ACC112 (cell line): Measurements from ENCODE around the gene IFNA8.
A peak's percentile ranks its signal among the peaks of the same experiment; 100 is the strongest.

Experiments used
- H2AFZ ChIP-seq: fragments of 200-600 bp; sonication (generic); one replicate; pipeline ENCODE4 v1.6.0; 2017; ENCODE audit warnings: antibody characterized with exemption, low read length; ENCODE audit not compliant: unreplicated experiment
- H3K27ac ChIP-seq: fragments of 200-600 bp; sonication (generic); 2 replicates; pipeline ENCODE4 v1.5.1; 2014; ENCODE audit warnings: low read depth, mild to moderate bottlenecking, antibody characterized with exemption, low read length, moderate library complexity
- H3K27me3 ChIP-seq: fragments of 200-600 bp; sonication (generic); 2 replicates; pipeline ENCODE4 v1.6.1; 2014; ENCODE audit warnings: mild to moderate bottlenecking, antibody characterized with exemption, low read length, moderate library complexity, mixed read lengths; ENCODE audit not compliant: insufficient read depth
- H3K36me3 ChIP-seq: fragments of 200-600 bp; sonication (generic); 2 replicates; pipeline ENCODE4 v1.6.1; 2016; ENCODE audit warnings: mild to moderate bottlenecking, antibody characterized with exemption, low read length, moderate library complexity, mixed read lengths; ENCODE audit not compliant: insufficient read depth
- H3K4me1 ChIP-seq: fragments of 200-600 bp; sonication (generic); one replicate; pipeline ENCODE4 v1.6.1; 2016; ENCODE audit warnings: low read length, mixed read lengths; ENCODE audit not compliant: insufficient read depth, unreplicated experiment, control insufficient read depth
- H3K4me3 ChIP-seq: fragments of 200-600 bp; sonication (generic); 2 replicates; pipeline ENCODE4 v1.5.1; 2014; ENCODE audit warnings: mild to moderate bottlenecking, low read depth, low read length
- H3K79me2 ChIP-seq: fragments of 200-600 bp; sonication (generic); one replicate; pipeline ENCODE4 v1.6.0; 2016; ENCODE audit warnings: low read length; ENCODE audit not compliant: control insufficient read depth, unreplicated experiment, insufficient read depth

IFNA8 gene

DNA sequence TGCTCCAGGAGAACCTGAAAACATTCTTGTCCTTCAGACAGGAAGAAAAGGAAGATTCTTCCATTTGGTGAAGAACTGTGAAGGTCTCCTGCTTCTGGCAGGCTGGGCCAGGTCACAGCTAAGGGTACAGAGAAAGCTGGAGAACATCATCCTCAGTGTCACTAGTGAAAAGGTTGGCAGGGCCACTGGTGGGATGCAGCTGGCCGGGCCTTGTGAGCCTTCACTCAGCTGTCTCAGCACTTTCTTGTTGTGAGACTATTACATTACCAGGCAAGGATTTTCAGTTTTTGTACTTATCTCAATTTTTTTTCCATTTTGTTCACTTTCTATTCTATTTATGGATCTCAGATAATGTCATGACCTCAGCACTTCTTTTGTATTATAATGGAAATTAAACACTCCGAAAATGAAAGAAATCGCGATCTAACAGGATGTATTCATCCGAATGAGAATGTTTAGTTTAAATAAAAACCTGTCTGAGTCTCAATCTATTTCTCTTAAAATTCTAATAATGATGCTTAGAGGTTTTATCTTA lies 9.9 kb upstream of the IFNA8 start:
- no peak overlapping the region for H2AFZ ChIP-seq
- H3K27ac ChIP-seq, result no peak overlapping the region
- no peak overlapping the region for H3K4me3 ChIP-seq
- no peaks in the 10 kb centered on the region for H3K79me2 ChIP-seq
- H3K4me1 ChIP-seq, result peaks cover 4% of the 10 kb centered on the region
- H3K36me3 ChIP-seq, result no peaks in the 10 kb centered on the region
- H3K27me3 ChIP-seq, result peaks cover 31% of the 10 kb centered on the region

DNA sequence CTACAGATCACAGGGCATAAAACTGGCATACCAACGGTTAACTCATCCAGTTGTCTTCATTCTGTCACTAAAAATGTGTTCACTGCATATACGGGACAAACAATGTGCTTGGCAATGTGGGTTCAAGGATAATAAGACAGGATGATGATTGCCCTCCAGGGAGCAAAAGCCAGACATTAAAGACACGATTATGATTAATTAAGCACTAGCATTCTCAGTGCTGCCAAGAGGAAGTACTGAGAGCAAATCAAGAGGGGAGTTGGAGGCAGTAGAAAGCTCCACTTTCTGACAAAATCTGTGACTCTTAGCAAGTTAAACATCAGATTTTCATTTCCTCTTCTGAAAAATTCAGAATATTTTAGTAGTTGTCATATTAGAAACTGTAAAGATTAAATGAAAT lies 9.0 kb upstream of the IFNA8 start:
- peaks cover 4% of the 10 kb centered on the region for H3K4me1 ChIP-seq
- H2AFZ ChIP-seq, result no peak overlapping the region
- H3K79me2 ChIP-seq, result no peaks in the 10 kb centered on the region
- no peak overlapping the region for H3K27ac ChIP-seq
- peaks cover 24% of the 10 kb centered on the region for H3K27me3 ChIP-seq
- no peaks in the 10 kb centered on the region for H3K36me3 ChIP-seq
- H3K4me3 ChIP-seq, result no peak overlapping the region

DNA sequence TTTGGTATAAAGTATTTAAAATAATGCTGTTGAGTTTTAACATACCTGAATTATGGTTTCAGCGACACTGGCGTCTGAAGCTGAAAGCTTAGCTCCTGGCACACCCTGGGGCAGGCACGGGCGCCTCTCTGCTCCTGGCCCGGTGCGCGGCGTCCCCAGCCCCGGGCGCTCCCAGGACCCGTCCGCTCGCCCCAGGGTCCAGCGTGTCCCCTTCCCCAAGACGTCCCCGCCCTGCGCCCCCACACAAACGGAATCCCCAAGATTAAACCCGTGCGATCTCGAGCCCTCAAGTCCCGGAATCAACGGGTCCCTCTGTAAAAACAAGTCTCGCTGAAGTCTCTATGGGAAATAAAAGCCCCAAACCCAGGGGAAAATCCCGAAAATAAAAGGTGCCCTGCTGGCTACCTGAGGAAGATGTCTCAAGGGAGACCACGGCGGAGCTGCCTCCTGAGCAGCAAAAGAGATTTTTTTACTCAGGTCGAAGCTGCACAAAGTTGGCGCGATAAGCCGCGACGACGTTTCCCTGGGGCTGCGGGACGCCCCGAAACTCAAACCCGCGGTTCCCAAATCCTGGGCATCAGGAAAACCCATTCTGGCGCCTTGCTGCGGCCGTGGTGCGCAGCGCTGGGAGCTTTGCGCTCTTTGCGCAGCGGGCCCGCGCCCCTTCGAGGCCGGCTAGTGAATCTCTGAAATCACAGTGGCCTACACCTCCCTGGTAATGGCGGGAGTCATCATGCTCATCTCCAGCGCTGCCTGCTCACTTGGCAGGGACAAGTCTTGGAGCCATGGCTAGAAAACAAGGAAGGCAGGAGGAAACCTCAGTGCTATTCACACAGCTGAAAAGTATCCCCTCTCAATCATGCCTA lies 6.3 kb upstream of the IFNA8 start:
- H3K79me2 ChIP-seq, result no peaks in the 10 kb centered on the region
- peak overlapping the region; percentile 70 for H3K4me3 ChIP-seq
- no peak overlapping the region for H3K27ac ChIP-seq
- no peaks in the 10 kb centered on the region for H3K36me3 ChIP-seq
- peak overlapping the region; percentile 69 for H2AFZ ChIP-seq
- peaks cover 10% of the 10 kb centered on the region; the same call in 1 of the 2 replicates for H3K27me3 ChIP-seq
- peaks cover 4% of the 10 kb centered on the region for H3K4me1 ChIP-seq

DNA sequence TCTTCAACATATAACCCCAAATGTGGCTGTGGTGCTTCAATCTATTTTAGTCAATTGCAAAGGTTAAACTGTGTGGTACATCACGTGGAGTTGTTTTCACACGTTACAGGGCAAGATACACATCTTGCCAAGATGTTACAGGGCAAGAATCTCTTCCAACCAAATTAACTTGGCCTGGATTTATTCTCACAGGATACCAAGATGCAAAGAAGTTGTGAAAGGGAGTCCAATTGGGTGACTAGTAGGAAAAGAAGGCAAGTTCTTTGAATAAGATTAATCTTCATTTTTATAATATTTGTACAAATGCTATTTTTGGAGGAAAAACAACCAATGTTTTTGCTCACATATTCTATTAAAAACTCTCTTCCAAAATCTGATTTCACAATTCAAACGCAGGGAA lies 4.8 kb upstream of the IFNA8 start:
- no peaks in the 10 kb centered on the region for H3K36me3 ChIP-seq
- no peaks in the 10 kb centered on the region for H3K4me1 ChIP-seq
- H3K27me3 ChIP-seq, result peaks cover 9% of the 10 kb centered on the region; the same call in 1 of the 2 replicates
- H2AFZ ChIP-seq, result no peak overlapping the region
- H3K27ac ChIP-seq, result no peak overlapping the region
- H3K79me2 ChIP-seq, result no peaks in the 10 kb centered on the region
- H3K4me3 ChIP-seq, result no peak overlapping the region

DNA sequence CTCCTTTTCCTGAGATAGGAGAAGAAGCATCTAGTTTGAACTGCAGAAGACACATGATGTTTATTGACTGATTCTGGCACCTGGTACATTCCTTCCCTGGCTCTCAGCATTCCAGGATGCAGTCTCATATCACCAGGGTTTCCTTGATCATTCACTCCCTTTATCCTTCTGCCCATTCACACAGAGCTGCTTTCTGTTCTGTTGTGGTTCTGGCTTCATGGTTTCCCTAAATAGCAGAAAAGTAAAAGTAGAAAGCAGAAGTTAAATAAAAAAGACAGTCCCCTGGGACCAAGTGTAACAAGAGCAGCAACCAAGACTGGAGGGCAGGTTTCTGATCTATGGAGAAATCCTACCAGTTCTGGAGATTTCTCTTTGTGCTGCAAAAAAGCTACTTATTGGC lies 3.2 kb downstream of the IFNA8 start:
- Histone ChIP-seq H3K27me3 (no peaks in the 10 kb centered on the region), H2AFZ (no peak overlapping the region), H3K4me1 (peaks cover 18% of the 10 kb centered on the region), H3K36me3 (no peaks in the 10 kb centered on the region), H3K4me3 (no peak overlapping the region), H3K79me2 (no peaks in the 10 kb centered on the region), H3K27ac (no peak overlapping the region)

DNA sequence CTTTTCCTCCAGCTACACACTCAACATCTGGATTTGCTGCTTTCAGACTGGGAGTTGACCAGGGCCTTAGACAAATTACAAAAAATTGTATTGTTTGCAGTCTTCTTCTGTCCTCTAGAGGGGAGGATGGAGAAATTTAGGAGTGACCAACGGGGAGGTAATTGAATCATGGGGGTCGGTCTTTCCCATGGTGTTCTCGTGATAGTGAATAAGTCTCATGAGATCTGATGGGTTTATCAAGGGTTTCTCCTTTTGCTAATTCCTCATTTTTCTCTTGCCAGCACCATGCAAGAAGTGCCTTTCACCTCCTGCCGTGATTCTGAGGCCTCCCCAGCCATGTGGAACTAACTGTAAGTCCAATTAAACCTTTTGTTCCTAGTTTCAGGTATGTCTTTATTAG lies 4.2 kb downstream of the IFNA8 start:
- H3K79me2 ChIP-seq, result no peaks in the 10 kb centered on the region
- no peaks in the 10 kb centered on the region for H3K27me3 ChIP-seq
- no peak overlapping the region for H2AFZ ChIP-seq
- H3K36me3 ChIP-seq, result no peaks in the 10 kb centered on the region
- peaks cover 18% of the 10 kb centered on the region for H3K4me1 ChIP-seq
- H3K4me3 ChIP-seq, result no peak overlapping the region
- H3K27ac ChIP-seq, result no peak overlapping the region

DNA sequence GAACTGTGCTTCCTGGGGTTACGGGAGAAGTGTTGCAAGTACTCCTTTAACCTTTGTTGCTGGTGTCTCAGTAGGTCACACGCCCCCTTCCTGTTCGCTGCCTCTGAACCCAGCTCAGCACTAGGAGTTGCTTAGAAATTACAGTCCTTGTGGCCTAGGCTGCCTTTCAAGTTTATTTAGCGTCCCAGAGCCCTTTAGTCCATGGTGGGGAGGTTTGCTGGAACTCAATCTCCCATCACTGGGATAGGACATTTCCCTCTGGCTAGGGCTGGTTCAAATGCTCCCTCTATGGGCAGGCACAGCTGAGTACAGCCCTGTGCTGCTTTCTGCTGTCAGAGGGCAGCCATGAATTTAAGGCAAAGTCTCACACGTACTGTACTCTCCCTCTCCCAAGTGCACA lies 4.7 kb downstream of the IFNA8 start:
- H2AFZ ChIP-seq, result no peak overlapping the region
- H3K36me3 ChIP-seq, result no peaks in the 10 kb centered on the region
- peaks cover 18% of the 10 kb centered on the region for H3K4me1 ChIP-seq
- no peak overlapping the region for H3K27ac ChIP-seq
- no peaks in the 10 kb centered on the region for H3K27me3 ChIP-seq
- no peaks in the 10 kb centered on the region for H3K79me2 ChIP-seq
- no peak overlapping the region for H3K4me3 ChIP-seq

DNA sequence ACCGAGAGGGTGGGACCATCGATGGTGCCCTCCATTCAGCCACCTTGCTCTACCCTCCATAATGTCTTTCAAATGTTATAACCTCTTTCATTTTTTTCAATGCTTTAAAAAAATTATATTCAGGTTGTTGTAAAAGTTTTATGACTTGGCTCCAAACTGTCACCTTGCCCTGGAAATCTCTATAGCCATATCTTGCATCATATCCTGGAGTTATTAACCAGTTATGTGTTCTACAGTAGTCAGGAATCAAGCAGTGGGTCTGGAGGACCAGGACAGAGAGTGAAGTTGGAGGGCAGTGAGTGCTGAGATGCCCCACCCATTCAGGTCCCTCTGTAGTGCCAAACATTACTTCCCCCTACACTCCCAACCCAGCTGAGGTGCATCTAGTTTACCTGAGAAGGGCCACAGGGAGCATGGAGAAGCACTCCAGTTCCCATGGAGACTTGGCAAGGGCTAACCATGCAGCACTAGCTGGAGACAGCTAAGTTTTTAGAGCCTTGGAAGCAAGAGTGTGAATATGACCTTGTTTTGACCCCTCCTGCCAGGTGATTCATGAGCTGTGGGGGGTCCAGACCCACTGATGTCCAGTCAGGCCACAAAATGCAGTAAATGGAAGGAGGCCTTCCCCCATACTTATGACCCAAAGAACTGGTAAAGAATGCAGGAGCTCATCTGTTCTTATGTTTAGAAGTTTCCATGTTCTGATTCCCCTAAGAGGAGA lies 5.5 kb downstream of the IFNA8 start:
- Histone ChIP-seq H3K79me2 (no peaks in the 10 kb centered on the region), H3K36me3 (no peaks in the 10 kb centered on the region), H3K27me3 (no peaks in the 10 kb centered on the region), H3K27ac (no peak overlapping the region), H3K4me3 (no peak overlapping the region), H2AFZ (no peak overlapping the region), H3K4me1 (peaks cover 19% of the 10 kb centered on the region)

DNA sequence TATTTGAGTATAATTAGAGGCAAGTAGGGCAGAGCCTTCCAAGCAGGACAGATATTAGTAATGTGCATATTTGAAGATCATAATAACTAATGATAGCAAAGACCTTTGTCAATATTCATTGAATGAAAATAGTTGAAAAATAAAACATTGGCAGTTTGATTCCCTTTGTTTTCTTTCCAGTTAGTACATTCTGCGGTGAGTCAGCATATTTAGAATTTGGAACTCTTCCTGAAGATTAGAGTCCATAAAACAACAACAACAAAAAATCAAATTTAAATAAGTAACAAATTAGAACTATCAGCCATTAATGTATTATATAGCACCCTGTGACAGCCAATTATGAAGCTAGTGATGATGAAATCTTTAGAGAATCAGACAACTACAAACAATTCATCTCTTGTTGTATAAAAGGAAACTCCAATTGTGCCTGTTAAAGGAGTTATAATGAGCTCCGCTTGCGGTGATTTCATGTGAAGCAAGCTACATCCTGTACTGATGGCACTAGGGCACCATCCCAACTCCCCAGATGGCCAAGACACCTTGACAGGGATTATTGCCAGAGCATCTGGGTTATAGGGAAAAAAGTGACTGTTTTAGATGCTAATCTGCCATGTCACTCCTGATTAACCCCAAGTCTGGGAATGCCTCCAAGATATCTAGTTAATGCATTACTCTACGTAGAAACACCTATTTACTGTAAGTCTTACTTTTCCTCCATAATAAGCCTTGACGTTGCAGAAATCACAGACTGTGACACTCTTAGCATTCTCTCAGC lies 6.8 kb downstream of the IFNA8 start:
- H3K79me2 ChIP-seq, result no peaks in the 10 kb centered on the region
- H3K4me1 ChIP-seq, result peaks cover 20% of the 10 kb centered on the region
- H3K27ac ChIP-seq, result no peak overlapping the region
- H3K36me3 ChIP-seq, result no peaks in the 10 kb centered on the region
- no peak overlapping the region for H3K4me3 ChIP-seq
- no peaks in the 10 kb centered on the region for H3K27me3 ChIP-seq
- H2AFZ ChIP-seq, result no peak overlapping the region

DNA sequence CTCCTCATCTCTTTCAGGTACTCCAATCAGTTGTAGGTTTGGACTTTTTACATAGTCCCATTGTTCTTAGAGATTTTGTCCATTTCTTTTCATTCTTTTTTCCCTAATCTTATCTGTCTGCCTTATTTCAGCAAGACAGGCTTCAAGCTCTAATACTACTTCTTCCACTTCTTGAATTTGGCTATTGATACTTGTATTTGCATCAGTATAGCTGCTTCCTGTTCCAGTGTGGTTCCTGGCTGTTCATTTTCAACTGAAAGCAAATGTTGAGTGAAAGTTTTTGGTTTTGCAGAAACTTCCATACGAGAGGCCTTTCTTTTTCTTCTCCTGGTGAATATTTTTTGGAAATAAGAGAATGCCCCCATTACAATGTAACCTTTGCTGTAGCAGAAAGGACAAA lies 19.3 kb downstream of the IFNA8 start:
- Histone ChIP-seq H3K27me3 (peaks cover 42% of the 10 kb centered on the region), H2AFZ (no peak overlapping the region), H3K4me3 (no peak overlapping the region), H3K4me1 (no peaks in the 10 kb centered on the region), H3K36me3 (no peaks in the 10 kb centered on the region), H3K79me2 (no peaks in the 10 kb centered on the region), H3K27ac (no peak overlapping the region)
